GM21619 (cell line): ENCODE measurements around the gene PDE6C.

ENCODE experiments used
- ATAC-seq: cut with Tn5 transposase; IDR thresholded peaks from one replicate; pipeline ENCODE4 v1.9.1; 2021; ENCODE audit not compliant: unreplicated experiment

The PDE6C gene

GRCh38 chr10:93612311-93612710, at the start of gene PDE6C:
Gene PDE6C (plus strand): TSS chr10:93612537. CDS start chr10:93612726, 189 bp downstream.
- ATAC-seq: no peak

DNA sequence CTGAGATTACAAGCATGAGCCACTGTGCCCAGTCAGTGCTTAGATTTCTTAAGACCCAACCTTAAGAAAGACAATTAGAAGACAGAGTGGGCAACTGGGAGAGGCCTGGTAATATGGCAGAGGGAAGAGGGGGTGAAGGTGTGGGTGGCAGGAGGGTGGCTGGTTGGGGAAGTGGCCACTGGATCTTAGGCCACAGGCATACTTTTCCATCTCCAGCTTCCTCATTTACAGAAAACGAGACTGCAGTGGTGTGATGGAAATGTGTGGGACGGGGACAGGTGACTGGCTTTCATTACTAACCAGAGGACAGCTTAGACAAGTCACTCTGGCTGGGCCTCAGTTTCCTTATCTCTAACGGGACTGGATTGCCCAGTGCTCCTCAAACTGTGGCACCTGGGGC, 46.9 kb upstream of the PDE6C start:
- no peak for ATAC-seq

DNA sequence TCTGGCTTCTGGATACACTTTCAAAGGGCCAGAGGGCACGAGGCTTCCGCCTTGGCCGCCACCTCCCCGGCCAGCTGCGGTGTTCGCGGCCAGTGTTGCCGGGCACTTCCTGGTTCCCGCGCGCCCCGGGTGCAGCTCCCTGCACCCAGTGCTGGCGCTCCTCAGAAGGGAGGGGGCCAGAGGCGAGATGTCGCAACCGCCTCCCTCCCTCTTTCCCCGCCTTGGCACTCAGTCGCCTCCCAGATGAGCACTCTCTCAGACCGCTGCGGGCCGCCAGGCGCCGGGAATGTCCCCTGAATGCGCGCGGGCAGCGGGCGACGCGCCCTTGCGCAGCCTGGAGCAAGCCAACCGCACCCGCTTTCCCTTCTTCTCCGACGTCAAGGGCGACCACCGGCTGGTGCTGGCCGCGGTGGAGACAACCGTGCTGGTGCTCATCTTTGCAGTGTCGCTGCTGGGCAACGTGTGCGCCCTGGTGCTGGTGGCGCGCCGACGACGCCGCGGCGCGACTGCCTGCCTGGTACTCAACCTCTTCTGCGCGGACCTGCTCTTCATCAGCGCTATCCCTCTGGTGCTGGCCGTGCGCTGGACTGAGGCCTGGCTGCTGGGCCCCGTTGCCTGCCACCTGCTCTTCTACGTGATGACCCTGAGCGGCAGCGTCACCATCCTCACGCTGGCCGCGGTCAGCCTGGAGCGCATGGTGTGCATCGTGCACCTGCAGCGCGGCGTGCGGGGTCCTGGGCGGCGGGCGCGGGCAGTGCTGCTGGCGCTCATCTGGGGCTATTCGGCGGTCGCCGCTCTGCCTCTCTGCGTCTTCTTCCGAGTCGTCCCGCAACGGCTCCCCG, 45.7 kb upstream of the PDE6C start, which contains the start of gene FFAR4:
Gene FFAR4, plus strand, starts transcription at position 231 of the 842 bp plus-strand sequence. Its CDS starts 56 bp downstream, at position 287.
- no peak for ATAC-seq

- no peak for ATAC-seq
Measured at GRCh38 chr10:93567277-93568104, 44.8 kb upstream of the PDE6C start.

DNA sequence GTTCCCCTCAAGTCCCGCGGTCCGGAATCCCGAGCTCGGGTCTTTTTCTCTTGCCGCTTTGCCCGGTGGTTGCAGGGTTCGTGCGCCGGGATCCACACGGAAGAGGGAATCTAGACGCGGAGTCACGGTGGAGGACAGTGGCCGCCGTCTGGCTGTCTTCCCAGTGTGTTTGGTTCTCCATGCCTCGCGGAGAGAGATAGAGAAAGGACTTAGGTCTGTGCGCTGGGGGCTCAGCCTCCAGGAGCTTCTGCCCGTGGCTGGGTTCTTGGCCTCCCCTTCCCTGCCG, 44.3 kb upstream of the PDE6C start:
- ATAC-seq: no peak

DNA sequence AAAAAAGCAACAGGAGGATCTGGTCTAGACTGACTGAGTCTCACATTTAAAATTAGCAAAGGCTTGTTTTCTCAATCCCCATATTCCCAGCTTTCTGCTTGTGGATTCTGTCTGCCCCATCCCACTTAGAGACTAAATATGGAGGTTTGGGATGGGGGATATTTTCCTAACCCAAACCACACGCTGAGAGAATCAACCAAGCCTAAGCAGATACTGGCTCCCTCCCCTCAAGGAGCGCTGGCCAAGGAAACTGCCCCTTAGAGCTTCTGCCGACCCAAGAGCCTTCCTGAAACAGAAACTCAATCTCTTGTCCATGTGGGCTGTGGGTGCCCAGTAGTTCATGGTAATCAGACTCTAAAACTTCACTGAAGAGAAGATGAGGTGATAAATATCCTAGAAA, 42.0 kb upstream of the PDE6C start:
- no peak for ATAC-seq

GRCh38 chr10:93572606-93573005, 39.7 kb upstream of the PDE6C start:
- ATAC-seq: no peak

DNA sequence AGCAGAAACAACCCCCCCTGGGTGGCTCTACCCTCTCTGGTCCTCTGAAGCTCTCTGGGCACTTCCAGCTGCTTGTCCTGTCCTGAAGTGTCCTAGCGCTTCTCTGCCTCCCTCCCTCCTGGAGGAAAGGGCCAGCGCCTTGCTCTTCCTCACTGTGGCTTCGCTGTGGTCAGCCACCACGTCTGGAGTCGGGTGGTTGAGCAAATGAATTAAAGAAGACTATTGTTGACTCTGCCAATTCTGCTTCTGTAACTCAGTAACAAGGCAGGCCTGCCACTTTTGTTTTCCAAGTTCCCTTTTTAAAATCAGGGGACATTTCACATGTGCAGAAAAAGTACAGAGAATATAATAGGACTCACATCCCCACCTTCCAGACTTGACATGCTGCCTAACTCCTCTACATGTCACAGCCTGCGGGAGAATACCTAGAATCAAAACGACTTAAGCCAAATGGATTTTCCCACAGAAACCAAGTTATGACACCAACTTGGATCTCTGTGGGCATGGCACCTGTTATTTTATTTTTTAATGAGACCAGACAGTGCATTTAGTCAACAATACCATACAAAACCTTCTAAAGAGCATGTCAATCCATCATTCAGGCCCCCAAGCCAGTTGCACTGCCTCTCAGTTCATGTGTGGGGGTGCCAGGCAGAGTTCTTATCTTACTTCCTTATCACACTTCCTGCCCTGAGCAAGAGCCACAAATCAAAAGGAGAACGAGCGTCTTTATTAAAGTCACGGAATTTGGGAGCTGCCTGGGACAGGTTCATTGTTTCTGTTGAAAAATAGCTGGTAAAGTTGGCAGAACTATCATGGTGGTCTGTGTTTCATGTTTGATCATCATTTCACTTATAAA, 39.1 kb upstream of the PDE6C start:
- no peak for ATAC-seq

- ATAC-seq: no peak
Measured at GRCh38 chr10:93573924-93574323, 38.4 kb upstream of the PDE6C start.

- ATAC-seq: no peak
Measured at GRCh38 chr10:93576888-93577287, 35.4 kb upstream of the PDE6C start.

DNA sequence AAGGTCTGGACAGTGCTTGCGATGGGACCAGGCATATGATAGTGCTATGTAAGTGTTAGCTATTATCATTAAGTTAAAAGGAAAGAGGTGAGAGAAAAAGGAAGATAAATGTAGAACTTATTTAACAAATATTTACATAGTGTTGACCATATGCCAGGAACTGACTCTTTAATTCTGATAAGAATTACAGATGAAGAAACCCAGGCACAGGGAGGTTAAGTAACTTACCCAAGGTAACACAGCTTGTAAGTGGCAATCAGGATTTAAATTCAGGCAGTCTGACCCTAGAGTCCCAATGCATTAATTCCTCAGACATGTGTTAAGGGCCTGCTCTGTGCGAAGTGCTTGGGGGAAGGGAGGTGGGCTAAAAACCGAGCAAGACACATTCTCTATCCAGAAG, 34.8 kb upstream of the PDE6C start:
- ATAC-seq: no peak

DNA sequence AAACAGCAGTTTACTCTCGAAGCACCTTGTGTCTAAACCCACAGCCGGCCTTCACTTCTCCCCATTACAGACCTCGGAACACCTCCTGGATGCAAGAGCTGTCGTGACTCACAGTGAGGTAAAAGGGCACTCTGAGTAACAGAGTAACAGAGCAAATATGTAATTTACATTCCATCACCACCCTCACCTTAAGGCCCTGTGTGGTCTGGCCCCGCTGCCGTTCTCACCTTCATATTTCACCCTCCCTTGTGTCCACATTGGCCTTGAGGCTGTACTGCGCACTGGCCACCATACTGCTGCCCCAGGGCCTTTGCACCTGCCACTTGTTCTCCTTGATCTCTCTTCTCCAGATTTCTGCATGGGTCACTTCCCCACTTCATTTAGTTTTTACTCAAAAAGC, 33.2 kb upstream of the PDE6C start:
- no peak for ATAC-seq

DNA sequence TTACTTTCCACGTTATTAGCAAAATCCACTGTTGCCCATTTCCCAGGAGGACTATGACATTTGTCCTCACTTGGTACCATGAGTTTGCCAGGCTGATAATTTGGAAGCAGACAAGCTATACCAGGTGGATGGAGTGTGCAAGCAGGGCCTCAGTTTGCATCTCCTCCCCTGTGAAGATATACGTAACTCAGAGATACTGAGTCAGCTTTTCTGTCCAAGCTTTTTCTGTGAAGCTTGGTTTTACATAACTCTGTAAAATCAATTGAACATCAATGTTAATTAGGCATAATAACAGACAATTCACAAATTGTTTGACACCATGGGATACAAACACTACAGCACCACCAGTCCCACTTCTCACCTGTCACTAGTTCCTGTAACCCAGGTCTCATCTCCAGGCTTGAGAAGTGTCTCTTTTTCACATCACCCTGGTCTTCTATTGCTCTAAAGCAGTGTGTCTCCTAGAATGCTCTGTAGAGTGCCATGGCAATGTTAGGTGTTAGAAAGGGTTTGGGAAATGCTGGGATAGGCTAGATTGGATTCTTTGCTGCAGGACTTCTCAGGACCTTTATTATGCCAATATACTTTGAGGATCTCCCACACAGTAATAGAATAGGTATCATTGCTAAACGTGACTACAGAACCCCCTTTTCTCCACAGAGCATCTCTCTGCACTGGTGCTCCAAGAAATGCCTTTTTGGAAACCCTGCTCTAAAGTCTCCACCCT, 32.2 kb upstream of the PDE6C start:
- no peak for ATAC-seq

GRCh38 chr10:93580828-93581227, 31.5 kb upstream of the PDE6C start:
- no peak for ATAC-seq

GRCh38 chr10:93584445-93584844, 27.9 kb upstream of the PDE6C start:
- no peak for ATAC-seq

- no peak for ATAC-seq
Measured at GRCh38 chr10:93589648-93590562, 22.4 kb upstream of the PDE6C start.

DNA sequence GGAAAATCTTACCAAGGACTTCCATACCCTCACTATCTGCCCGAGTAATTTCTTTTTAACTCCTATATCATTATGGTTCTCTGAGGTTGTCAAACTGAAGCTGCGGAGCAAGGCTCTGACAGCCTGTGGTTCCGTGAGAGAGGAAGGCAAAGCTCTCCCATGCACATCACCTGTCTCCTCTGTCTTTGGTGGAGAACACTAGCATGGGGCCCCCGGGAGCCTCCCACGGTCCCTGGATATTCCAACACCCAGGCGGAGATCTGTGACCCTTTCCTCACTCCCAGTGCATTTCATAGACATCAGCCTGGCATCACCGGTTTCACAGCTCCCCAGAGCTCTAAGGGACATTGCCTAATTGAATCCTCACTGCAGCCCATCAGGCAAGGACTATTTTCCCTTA, 21.7 kb upstream of the PDE6C start:
- no peak for ATAC-seq

DNA sequence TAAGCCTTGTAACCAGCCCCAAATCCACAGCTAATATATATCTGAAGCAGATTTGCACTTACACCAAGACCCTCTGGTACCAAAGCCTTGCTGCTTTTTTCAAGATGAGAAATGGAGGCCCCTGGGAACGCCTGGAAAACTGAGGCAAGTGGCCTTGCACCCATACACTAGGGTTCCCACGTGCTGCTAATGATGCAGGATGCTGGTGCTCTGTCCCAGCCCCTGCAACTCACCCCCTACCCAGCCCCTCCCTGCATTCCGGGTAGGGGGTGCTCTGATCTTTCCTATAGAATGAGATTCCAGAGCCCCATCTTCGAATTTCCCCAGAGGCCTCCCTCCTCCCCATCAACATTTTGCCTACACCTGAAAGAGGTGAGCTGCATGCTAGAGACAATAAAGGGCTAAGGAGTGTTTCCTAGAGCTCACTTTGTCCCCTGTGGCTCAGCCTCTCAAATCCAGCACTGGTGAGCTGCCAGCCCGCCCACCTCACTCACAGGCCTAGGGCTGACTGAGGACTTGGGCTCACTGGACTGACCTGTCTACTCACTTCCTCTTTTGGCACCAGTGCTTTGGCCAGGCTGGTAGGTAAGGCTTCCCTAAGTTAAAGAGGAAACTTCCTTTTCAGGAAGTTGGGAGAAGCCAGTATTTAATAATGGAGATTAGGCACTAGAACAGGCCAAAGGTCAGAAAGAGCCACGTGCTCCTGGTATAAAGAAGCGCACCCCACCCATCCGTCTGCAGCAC, 21.1 kb upstream of the PDE6C start:
- ATAC-seq: no peak

DNA sequence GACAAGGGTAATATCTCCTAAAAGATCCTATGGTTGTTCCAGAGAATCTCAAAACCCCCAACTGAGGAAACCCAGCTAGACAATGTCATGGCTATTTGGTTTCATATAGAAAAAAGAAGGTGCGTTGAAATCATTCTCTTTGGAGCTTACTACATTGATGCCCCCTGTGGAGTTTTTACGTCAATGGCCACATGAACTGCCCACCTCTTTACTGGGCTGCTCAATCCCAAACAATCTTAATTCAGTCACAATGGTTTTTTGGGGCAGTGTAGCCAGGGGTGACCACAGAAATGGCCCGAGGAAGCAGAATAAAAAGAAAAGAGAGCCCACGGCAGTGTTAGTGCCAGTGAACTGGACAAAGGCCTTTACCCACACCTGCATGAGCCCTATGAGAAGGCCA, 19.1 kb upstream of the PDE6C start:
- ATAC-seq: no peak
